T-helper 2 cell treated with Interferon-gamma antibody and Interleukin-4, amounts not matched to agents 100 ng/mL and 5 ng/mL, for 36 hours (primary cell): ENCODE results near the gene KCNT2. TPM values are rescaled to one million over a fixed set of nuclear protein-coding genes. Genes with fewer than 3 reads are reported as not detected.
"Not testable (repeated sequence)": the region's sequence is repeated elsewhere in the genome, so short reads cannot be mapped to it uniquely, and the experiment has no call there.

Experiments used
- intact Hi-C: fragments of 100-400 bp; cut with micrococcal nuclease; formaldehyde crosslinking; loops from one replicate; pipeline ENCODE4 v1.15.1; 2023
- total RNA-seq: library from RNA; stranded (reverse); gene quantifications from 2 replicates; pipeline ENCODE4 v1.2.3, GENCODE V29; 2022

The KCNT2 gene
- total RNA-seq, 1 donor from 2014 or later: not detected

GRCh38 chr1:196516373-196516772 lies 91.9 kb downstream of the KCNT2 start:
- intact Hi-C loops: no loop called here

GRCh38 chr1:196515904-196516303 lies 92.3 kb downstream of the KCNT2 start:
- intact Hi-C loops: no loop called here

GRCh38 chr1:196513821-196514220 lies 94.4 kb downstream of the KCNT2 start:
- intact Hi-C loops: no loop called here

GRCh38 chr1:196510451-196510850 lies 97.8 kb downstream of the KCNT2 start:
- intact Hi-C loops: no loop called here

GRCh38 chr1:196504224-196504623 lies 104.0 kb downstream of the KCNT2 start:
- intact Hi-C loops: not testable (repeated sequence)

GRCh38 chr1:196502437-196502836 lies 105.8 kb downstream of the KCNT2 start:
- intact Hi-C loops: no loop called here

- intact Hi-C loops: no loop called here
These were observed 106.3 kb downstream of the KCNT2 start for GRCh38 chr1:196501760-196502428.

GRCh38 chr1:196497817-196498216 lies 110.4 kb downstream of the KCNT2 start:
- intact Hi-C loops: no loop called here

GRCh38 chr1:196494766-196495165 lies 113.5 kb downstream of the KCNT2 start:
- intact Hi-C loops: no loop called here

- intact Hi-C loops: no loop called here
These were observed 114.4 kb downstream of the KCNT2 start for GRCh38 chr1:196493881-196494280.

- intact Hi-C loops: no loop called here
These were observed 119.7 kb downstream of the KCNT2 start for GRCh38 chr1:196488579-196488978.

- intact Hi-C loops: no loop called here
These were observed 121.9 kb downstream of the KCNT2 start for GRCh38 chr1:196486346-196486745.

GRCh38 chr1:196481616-196482015 lies 126.6 kb downstream of the KCNT2 start:
- intact Hi-C loops: no loop called here

GRCh38 chr1:196477262-196477661 lies 131.0 kb downstream of the KCNT2 start:
- intact Hi-C loops: no loop called here

- intact Hi-C loops: no loop called here
These were observed 140.9 kb downstream of the KCNT2 start for GRCh38 chr1:196467230-196467925.

GRCh38 chr1:196466654-196467053 lies 141.6 kb downstream of the KCNT2 start:
- intact Hi-C loops: no loop called here

GRCh38 chr1:196466166-196466565 lies 142.1 kb downstream of the KCNT2 start:
- intact Hi-C loops: no loop called here

- intact Hi-C loops: no loop called here
These were observed 143.7 kb downstream of the KCNT2 start for GRCh38 chr1:196464480-196464941.

- intact Hi-C loops: no loop called here
These were observed 146.2 kb downstream of the KCNT2 start for GRCh38 chr1:196462086-196462485.

GRCh38 chr1:196461521-196461920 lies 146.7 kb downstream of the KCNT2 start:
- intact Hi-C loops: no loop called here

GRCh38 chr1:196459383-196459782 lies 148.9 kb downstream of the KCNT2 start:
- intact Hi-C loops: no loop called here

GRCh38 chr1:196454792-196455191 lies 153.4 kb downstream of the KCNT2 start:
- intact Hi-C loops: no loop called here

GRCh38 chr1:196451103-196451502 lies 157.1 kb downstream of the KCNT2 start:
- intact Hi-C loops: no loop called here
